Esophagus squamous epithelium (tissue), 5 donors: ENCODE results near the gene STX10. TPM values are rescaled to one million over a fixed set of nuclear protein-coding genes. Genes with fewer than 3 reads are reported as not detected.
"Not testable (repeated sequence)": the region's sequence is repeated elsewhere in the genome, so short reads cannot be mapped to it uniquely, and the experiment has no call there.

Source experiments
- DNase-seq: peaks from one replicate; lab custom pipeline; 2025; lab: John Stamatoyannopoulos, UW
- H3K27ac ChIP-seq, 4 donors: fragments of 200-600 bp; sonication (generic); one replicate each; pipeline ENCODE4 v1.5.1; 2016 to 2019; ENCODE audit warnings: mild to moderate bottlenecking in 1 of 4
- H3K27me3 ChIP-seq, 4 donors: fragments of 200-600 bp; sonication (generic); 1 replicate in 3 of 4; 2 replicates in 1 of 4; pipeline versions ENCODE4 v1.5.1 to v1.6.0; 2017 to 2021; ENCODE audit warnings: antibody characterized with exemption in 1 of 4
- H3K36me3 ChIP-seq, 3 donors: fragments of 200-600 bp; sonication (generic); one replicate each; pipeline ENCODE4 v1.5.1; 2016 to 2019
- H3K4me1 ChIP-seq, 3 donors: fragments of 200-600 bp; sonication (generic); one replicate each; pipeline ENCODE4 v1.5.1; 2017 to 2019
- H3K4me3 ChIP-seq, 4 donors: fragments of 200-600 bp; sonication (generic); 1 replicate in 3 of 4; 2 replicates in 1 of 4; pipeline ENCODE4 v1.5.1; 2016 to 2019; ENCODE audit warnings: mild to moderate bottlenecking in 2 of 4, moderate library complexity in 1 of 4
- H3K9me3 ChIP-seq, 3 donors: fragments of 200-600 bp; sonication (generic); one replicate each; pipeline ENCODE4 v1.5.1; 2016 to 2019
- CTCF ChIP-seq, 6 experiments: fragments of 450-650 bp in 4 of 6; fragments of 200-600 bp in 2 of 6; sonication (generic) in 2 of 6; IDR thresholded peaks; one replicate each; pipeline ENCODE4 v1.5.1; 2016 to 2019; ENCODE audit warnings: antibody characterized with exemption in 6 of 6, mild to moderate bottlenecking in 4 of 6, moderate library complexity in 4 of 6
- POLR2A ChIP-seq, 4 donors: fragments of 450-650 bp; IDR thresholded peaks; one replicate each; pipeline ENCODE4 v1.6.1; 2017; ENCODE audit warnings: antibody characterized with exemption in 4 of 4, mild to moderate bottlenecking in 4 of 4, moderate library complexity in 3 of 4
- WGBS, 2 donors: methylation state at CpG; one replicate each; pipeline ENCODE4 v1.1.5; 2018; 5-methylcytosine and 5-hydroxymethylcytosine counted together
- intact Hi-C: fragments of 100-400 bp; cut with DNase I; formaldehyde crosslinking; loops from one replicate; pipeline ENCODE4 v1.15.0; 2022
- total RNA-seq, 4 donors: library from RNA; depleted of rRNA; stranded (reverse); fragments of >200 nt; gene quantifications; one replicate each; pipeline ENCODE4 v1.1.0, GENCODE V29; 2016
- donor health status: DM: yes; HTN: yes; CAD: no.

Gene STX10
- total RNA-seq, 4 donors from 2014 or later: 50.3 to 80.4 (median 69.3) TPM

GRCh38 chr19:13189600-13189999 is 39.4 kb upstream of the STX10 start:
- H3K4me1 ChIP-seq: peaks cover 0 to 7% (median 5%) of the 10 kb centered on the region in 3 donors
- H3K4me3 ChIP-seq: no peak overlapping the region
- H3K27ac ChIP-seq: no peak overlapping the region
- H3K27me3 ChIP-seq: no peaks in the 10 kb centered on the region
- H3K36me3 ChIP-seq: no peaks in the 10 kb centered on the region
- WGBS, 2 donors: 62 to 83% methylated on average over 3 to 4 of the region's 4 CpGs
- no peaks in the 10 kb centered on the region for H3K9me3 ChIP-seq
- no peak for TF ChIP-seq POLR2A (IDR thresholded peaks at IDR 0.05)
- no peak for TF ChIP-seq CTCF (IDR thresholded peaks at IDR 0.05)
- intact Hi-C loops: no loop called here
- no peak for DNase-seq

- Histone ChIP-seq H3K27ac (no peak overlapping the region), H3K9me3 (no peaks in the 10 kb centered on the region), H3K36me3 (no peaks in the 10 kb centered on the region), H3K4me3 (no peak overlapping the region), H3K27me3 (no peaks in the 10 kb centered on the region), H3K4me1 (peaks cover 0 to 2% (median 0%) of the 10 kb centered on the region in 3 donors)
- 84 to 85% methylated on average over 4 of the region's 4 CpGs for WGBS, 2 donors
- no peak for DNase-seq
- TF ChIP-seq CTCF (IDR thresholded peaks at IDR 0.05) (no peak), POLR2A (IDR thresholded peaks at IDR 0.05) (no peak)
- intact Hi-C loops: no loop called here
Observed at GRCh38 chr19:13187419-13187818, 37.2 kb upstream of the STX10 start.

- 83% methylated on average over 6 of the region's 38 CpGs; no CpG with 5 or more reads in 1 of the 2 donors for WGBS, 2 donors
- H3K4me1 ChIP-seq, H3K27ac ChIP-seq, intact Hi-C loops, H3K9me3 ChIP-seq, DNase-seq, H3K4me3 ChIP-seq, H3K27me3 ChIP-seq, H3K36me3 ChIP-seq: not testable (repeated sequence)
Observed at GRCh38 chr19:13186688-13187087, 36.5 kb upstream of the STX10 start.

GRCh38 chr19:13185763-13186657 is 35.8 kb upstream of the STX10 start:
- H3K27ac ChIP-seq, H3K9me3 ChIP-seq, H3K36me3 ChIP-seq, H3K27me3 ChIP-seq, DNase-seq, H3K4me3 ChIP-seq, intact Hi-C loops: not testable (repeated sequence)
- peaks cover 4 to 16% (median 10%) of the 10 kb centered on the region in 3 donors for H3K4me1 ChIP-seq
- 60 to 80% methylated on average over 11 to 12 of the region's 22 CpGs for WGBS, 2 donors

GRCh38 chr19:13184926-13185325 is 34.8 kb upstream of the STX10 start:
- DNase-seq, H3K9me3 ChIP-seq, H3K4me3 ChIP-seq, intact Hi-C loops, H3K27me3 ChIP-seq, H3K36me3 ChIP-seq, H3K27ac ChIP-seq: not testable (repeated sequence)
- 48 to 55% methylated on average over 8 to 22 of the region's 23 CpGs for WGBS, 2 donors
- peaks cover 4 to 18% (median 10%) of the 10 kb centered on the region in 3 donors for H3K4me1 ChIP-seq

- no peak for TF ChIP-seq POLR2A (IDR thresholded peaks at IDR 0.05)
- TF ChIP-seq CTCF (IDR thresholded peaks at IDR 0.05): no peak
- Histone ChIP-seq H3K4me3 (no peak overlapping the region), H3K27me3 (no peaks in the 10 kb centered on the region), H3K4me1 (peaks cover 4 to 18% (median 10%) of the 10 kb centered on the region in 3 donors), H3K27ac (peak overlapping the region in 1 of 4 donors; percentile 29), H3K36me3 (no peaks in the 10 kb centered on the region), H3K9me3 (no peaks in the 10 kb centered on the region)
- WGBS, 2 donors: 20 to 30% methylated on average over 1 to 8 of the region's 16 CpGs
- no peak for DNase-seq
- intact Hi-C loops: no loop called here
Observed at GRCh38 chr19:13181747-13182388, 31.7 kb upstream of the STX10 start.

GRCh38 chr19:13178291-13178690 is 28.1 kb upstream of the STX10 start:
- H3K27me3 ChIP-seq, H3K9me3 ChIP-seq, intact Hi-C loops, DNase-seq, H3K36me3 ChIP-seq, H3K27ac ChIP-seq, H3K4me3 ChIP-seq: not testable (repeated sequence)
- peaks cover 4 to 28% (median 11%) of the 10 kb centered on the region in 3 donors for H3K4me1 ChIP-seq
- WGBS, 2 donors: 92 to 93% methylated on average over 10 of the region's 10 CpGs

GRCh38 chr19:13177584-13177983 is 27.4 kb upstream of the STX10 start:
- intact Hi-C loops, H3K27me3 ChIP-seq, H3K9me3 ChIP-seq, DNase-seq, H3K27ac ChIP-seq, H3K36me3 ChIP-seq, H3K4me3 ChIP-seq: not testable (repeated sequence)
- H3K4me1 ChIP-seq: peaks cover 6 to 35% (median 18%) of the 10 kb centered on the region in 3 donors
- WGBS, 2 donors: 82 to 83% methylated on average over 5 of the region's 5 CpGs
